A673 (cell line): ENCODE data around the gene CTIF. TPM values are rescaled to one million over a fixed set of nuclear protein-coding genes. Genes with fewer than 3 reads are reported as not detected.

Source experiments
- BruUV-seq: library from RNA; stranded (reverse); fragments of 400-500 nt; replicated peaks from 2 replicates; lab custom pipeline; 2021; lab: Mats Ljungman, UMichigan
- CTCF ChIA-PET: fragments of 300-600 bp; sonication (Branson Sonifier 250); formaldehyde crosslinking; loops from one replicate; lab custom pipeline; 2022; ENCODE audit warnings: antibody characterized with exemption; lab: Charles Lee
- POLR2A ChIA-PET: fragments of 300-600 bp; sonication (Branson Sonifier 250); formaldehyde crosslinking; loops from one replicate; lab custom pipeline; 2022; ENCODE audit warnings: antibody characterized with exemption; ENCODE audit not compliant: low non-redundant PET; lab: Charles Lee
- DNase-seq: peaks from one replicate; pipeline ENCODE4 v3.0.0-alpha.2; 2015; ENCODE audit warnings: low spot score
- H3K27ac ChIP-seq: fragments of 200-600 bp; sonication (generic); 2 replicates; pipeline ENCODE4 v1.5.1; 2016; ENCODE audit warnings: mixed run types, low read depth, mild to moderate bottlenecking, mixed read lengths, antibody characterized with exemption, low read length; ENCODE audit not compliant: poor library complexity, severe bottlenecking
- H3K27me3 ChIP-seq: fragments of 200-600 bp; sonication (generic); replicated peaks from 2 replicates; pipeline ENCODE4 v1.6.1; 2017; ENCODE audit warnings: mixed run types, low read depth, mild to moderate bottlenecking, mixed read lengths, antibody characterized with exemption, low read length; ENCODE audit not compliant: insufficient read depth, poor library complexity
- H3K36me3 ChIP-seq: fragments of 200-600 bp; sonication (generic); 2 replicates; pipeline ENCODE4 v1.6.1; 2016; ENCODE audit warnings: mixed run types, mild to moderate bottlenecking, mixed read lengths, antibody characterized with exemption, low read length; ENCODE audit not compliant: insufficient read depth, poor library complexity, severe bottlenecking
- H3K4me1 ChIP-seq: fragments of 200-600 bp; sonication (generic); 2 replicates; pipeline ENCODE4 v1.6.1; 2017; ENCODE audit warnings: mixed run types, mild to moderate bottlenecking, mixed read lengths, antibody characterized with exemption, low read length; ENCODE audit not compliant: insufficient read depth, poor library complexity, severe bottlenecking
- H3K4me3 ChIP-seq: fragments of 200-600 bp; sonication (generic); 2 replicates; pipeline ENCODE4 v1.5.1; 2016; ENCODE audit warnings: low read depth, mixed run types, mild to moderate bottlenecking, mixed read lengths, low read length; ENCODE audit not compliant: poor library complexity, severe bottlenecking
- H3K9me3 ChIP-seq: fragments of 200-600 bp; sonication (generic); 2 replicates; pipeline ENCODE4 v1.6.1; 2016; ENCODE audit warnings: mixed run types, low read depth, mild to moderate bottlenecking, mixed read lengths, antibody characterized with exemption, low read length; ENCODE audit not compliant: poor library complexity, severe bottlenecking
- EZH2 ChIP-seq: fragments of 200-600 bp; sonication (generic); IDR thresholded peaks from 2 replicates; pipeline ENCODE4 v1.6.1; 2017; ENCODE audit warnings: borderline replicate concordance, low read depth, mild to moderate bottlenecking, mixed read lengths, antibody characterized with exemption, low read length; ENCODE audit not compliant: poor library complexity, severe bottlenecking
- intact Hi-C: fragments of 100-400 bp; cut with micrococcal nuclease; formaldehyde crosslinking; loops from one replicate; pipeline ENCODE4 v1.10.0; 2022; ENCODE audit not compliant: unreplicated experiment
- total RNA-seq: library from RNA; stranded (reverse); gene quantifications from 2 replicates; pipeline ENCODE4 v1.2.3, GENCODE V29; 2021
- TF ChIP-seq, protein P1 (sequence below): fragments of 300-800, 200-600 bp; sonication (generic); conservative IDR thresholded peaks from 2 replicates; pipeline ENCODE4 v1.5.1; 2017; ENCODE audit warnings: low read depth, mild to moderate bottlenecking, antibody characterized with exemption, low read length, moderate library complexity, mixed read lengths

CTIF gene
- total RNA-seq, 1 experiment from 2014 or later: 23.5 TPM

DNA sequence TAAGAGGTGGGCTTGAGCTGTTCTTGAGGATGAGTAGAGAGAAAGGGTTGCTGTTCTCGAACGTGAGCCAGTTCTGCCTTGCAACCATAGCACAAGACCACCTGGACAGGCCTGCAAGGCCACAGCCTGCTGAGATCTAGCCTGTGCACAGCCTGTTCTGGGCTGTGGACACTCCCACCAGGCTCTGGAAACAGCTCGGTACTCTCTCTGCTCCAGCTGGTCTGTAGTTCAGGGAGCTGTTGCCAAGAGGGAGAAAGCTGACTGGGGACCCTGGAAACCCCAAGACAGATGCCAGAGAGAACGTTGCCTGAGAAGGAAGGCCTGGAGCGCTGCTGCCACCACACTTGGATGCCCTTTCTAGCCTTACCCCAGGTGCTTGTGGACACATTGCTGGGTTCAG, 69.8 kb downstream of the CTIF start:
- Histone ChIP-seq H3K4me1 (no peaks in the 10 kb centered on the region), H3K4me3 (no peak overlapping the region), H3K27ac (no peak overlapping the region), H3K36me3 (no peaks in the 10 kb centered on the region), H3K9me3 (no peaks in the 10 kb centered on the region), H3K27me3 (no peaks in the 10 kb centered on the region)
- no peak for DNase-seq
- CTCF ChIA-PET: interaction anchor here (0.6 kb wide), 1 partner anchor 15 kb away, joined by 3 read pairs; no protein-coding TSS in a partner anchor
- POLR2A ChIA-PET: interaction anchor here (0.6 kb wide), 2 partner anchors 22 to 1730 kb away, joined by 3 to 4 read pairs; no protein-coding TSS in a partner anchor
- intact Hi-C loops: no loop called here
- no TSS peak for BruUV-seq
- TF ChIP-seq, protein P1, sequence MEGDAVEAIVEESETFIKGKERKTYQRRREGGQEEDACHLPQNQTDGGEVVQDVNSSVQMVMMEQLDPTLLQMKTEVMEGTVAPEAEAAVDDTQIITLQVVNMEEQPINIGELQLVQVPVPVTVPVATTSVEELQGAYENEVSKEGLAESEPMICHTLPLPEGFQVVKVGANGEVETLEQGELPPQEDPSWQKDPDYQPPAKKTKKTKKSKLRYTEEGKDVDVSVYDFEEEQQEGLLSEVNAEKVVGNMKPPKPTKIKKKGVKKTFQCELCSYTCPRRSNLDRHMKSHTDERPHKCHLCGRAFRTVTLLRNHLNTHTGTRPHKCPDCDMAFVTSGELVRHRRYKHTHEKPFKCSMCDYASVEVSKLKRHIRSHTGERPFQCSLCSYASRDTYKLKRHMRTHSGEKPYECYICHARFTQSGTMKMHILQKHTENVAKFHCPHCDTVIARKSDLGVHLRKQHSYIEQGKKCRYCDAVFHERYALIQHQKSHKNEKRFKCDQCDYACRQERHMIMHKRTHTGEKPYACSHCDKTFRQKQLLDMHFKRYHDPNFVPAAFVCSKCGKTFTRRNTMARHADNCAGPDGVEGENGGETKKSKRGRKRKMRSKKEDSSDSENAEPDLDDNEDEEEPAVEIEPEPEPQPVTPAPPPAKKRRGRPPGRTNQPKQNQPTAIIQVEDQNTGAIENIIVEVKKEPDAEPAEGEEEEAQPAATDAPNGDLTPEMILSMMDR: no peak
- TF ChIP-seq EZH2: no peak

GRCh38 chr18:48609114-48609513, 70.3 kb downstream of the CTIF start:
- Histone ChIP-seq H3K36me3 (no peaks in the 10 kb centered on the region), H3K27me3 (no peaks in the 10 kb centered on the region), H3K27ac (no peak overlapping the region), H3K4me1 (no peaks in the 10 kb centered on the region), H3K4me3 (no peak overlapping the region), H3K9me3 (no peaks in the 10 kb centered on the region)
- intact Hi-C loops: no loop called here
- BruUV-seq: no TSS peak
- DNase-seq: no peak
- CTCF ChIA-PET: no interaction called here
- POLR2A ChIA-PET: no interaction called here
- TF ChIP-seq EZH2: no peak
- TF ChIP-seq, protein P1: no peak

DNA sequence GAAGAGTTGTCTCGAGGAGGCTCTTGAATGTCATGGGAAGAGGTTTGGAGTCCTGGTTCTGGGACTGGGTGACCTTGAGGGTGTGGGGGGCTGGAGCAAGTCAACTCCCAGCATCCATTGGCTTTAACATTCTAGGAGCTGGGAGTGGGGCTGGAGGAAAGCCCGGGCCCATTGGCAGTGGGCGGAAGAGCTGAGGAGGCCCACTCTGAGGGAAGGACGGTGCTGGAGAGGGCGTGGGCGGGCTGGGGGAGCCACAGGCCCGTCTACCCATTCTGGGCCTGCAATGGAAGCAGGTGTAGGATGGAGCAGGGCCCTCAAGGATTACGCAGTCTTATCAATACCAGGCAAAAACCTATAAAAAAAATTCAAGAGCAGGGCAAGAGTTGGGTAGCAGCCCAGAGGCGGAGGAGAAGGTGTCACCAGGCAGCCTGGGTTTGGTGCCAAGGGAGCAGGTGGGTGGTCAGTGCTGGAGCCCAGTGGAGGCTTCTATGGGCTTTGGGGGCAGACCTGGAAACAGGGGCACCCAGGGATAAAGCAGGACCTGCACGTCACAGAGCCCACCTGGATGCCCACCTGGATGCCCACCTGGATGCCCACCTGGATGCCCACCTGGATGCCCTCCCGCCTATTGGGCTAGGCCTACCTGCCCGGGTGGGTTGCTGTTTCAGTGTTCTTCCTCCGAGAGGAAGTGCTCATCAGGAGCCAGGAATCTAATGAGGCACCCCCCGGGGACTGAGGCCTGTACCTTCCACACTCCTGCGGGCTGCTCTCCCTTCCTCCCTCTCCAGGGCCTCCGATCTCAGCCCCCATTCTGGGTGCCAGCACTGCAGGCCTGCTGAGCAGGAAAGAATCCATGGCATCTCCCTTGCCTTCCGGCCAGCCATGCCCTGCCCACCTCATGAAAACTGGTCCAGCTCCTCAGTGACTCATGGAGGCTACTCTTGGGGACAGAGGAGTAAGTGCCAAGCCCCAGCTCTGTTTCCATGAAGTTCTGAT, 71.3 kb downstream of the CTIF start:
- Histone ChIP-seq H3K4me1 (no peaks in the 10 kb centered on the region), H3K9me3 (no peaks in the 10 kb centered on the region), H3K27me3 (no peaks in the 10 kb centered on the region), H3K36me3 (no peaks in the 10 kb centered on the region), H3K4me3 (no peak overlapping the region), H3K27ac (no peak overlapping the region)
- no peak for TF ChIP-seq EZH2
- TF ChIP-seq, protein P1: no peak
- CTCF ChIA-PET: no interaction called here
- DNase-seq: no peak
- BruUV-seq: no TSS peak
- intact Hi-C loops: no loop called here
- POLR2A ChIA-PET: no interaction called here
